Ishikawa (cell line): ENCODE data around the gene PRTN3.

Experiments
- CEBPB ChIP-seq: IDR thresholded peaks from 2 replicates; pipeline ENCODE4 v1.6.1; 2012
- CREB1 ChIP-seq: IDR thresholded peaks from 2 replicates; pipeline ENCODE4 v1.6.1; 2012; ENCODE audit warnings: low read depth
- EP300 ChIP-seq: IDR thresholded peaks from 2 replicates; pipeline ENCODE4 v1.6.1; 2012; ENCODE audit warnings: borderline replicate concordance
- RAD21 ChIP-seq: IDR thresholded peaks from 2 replicates; pipeline ENCODE4 v1.6.1; 2012; ENCODE audit warnings: low read depth
- TAF1 ChIP-seq: IDR thresholded peaks from 2 replicates; pipeline ENCODE4 v1.6.1; 2012; ENCODE audit warnings: low read depth, mild to moderate bottlenecking
- TCF12 ChIP-seq: IDR thresholded peaks from 2 replicates; pipeline ENCODE4 v1.6.1; 2012; ENCODE audit warnings: low read depth
- TEAD4 ChIP-seq: IDR thresholded peaks from 2 replicates; pipeline ENCODE4 v1.6.1; 2012
- YY1 ChIP-seq: IDR thresholded peaks from 2 replicates; pipeline ENCODE4 v1.6.1; 2012; ENCODE audit warnings: low read depth
- TF ChIP-seq, protein P1 (sequence below): IDR thresholded peaks from 2 replicates; pipeline ENCODE4 v1.6.1; 2012; ENCODE audit warnings: low read depth, mild to moderate bottlenecking
- TF ChIP-seq, protein P2 (sequence below): IDR thresholded peaks from 2 replicates; pipeline ENCODE4 v1.6.1; 2012

GRCh38 chr19:810077-810855 lies 30.5 kb upstream of the PRTN3 start:
- TF ChIP-seq CREB1 (no peak), TCF12 (no peak), TAF1 (no peak), RAD21 (no peak), CEBPB (no peak), EP300 (no peak), TEAD4 (no peak), YY1 (no peak)
- TF ChIP-seq, protein P1, sequence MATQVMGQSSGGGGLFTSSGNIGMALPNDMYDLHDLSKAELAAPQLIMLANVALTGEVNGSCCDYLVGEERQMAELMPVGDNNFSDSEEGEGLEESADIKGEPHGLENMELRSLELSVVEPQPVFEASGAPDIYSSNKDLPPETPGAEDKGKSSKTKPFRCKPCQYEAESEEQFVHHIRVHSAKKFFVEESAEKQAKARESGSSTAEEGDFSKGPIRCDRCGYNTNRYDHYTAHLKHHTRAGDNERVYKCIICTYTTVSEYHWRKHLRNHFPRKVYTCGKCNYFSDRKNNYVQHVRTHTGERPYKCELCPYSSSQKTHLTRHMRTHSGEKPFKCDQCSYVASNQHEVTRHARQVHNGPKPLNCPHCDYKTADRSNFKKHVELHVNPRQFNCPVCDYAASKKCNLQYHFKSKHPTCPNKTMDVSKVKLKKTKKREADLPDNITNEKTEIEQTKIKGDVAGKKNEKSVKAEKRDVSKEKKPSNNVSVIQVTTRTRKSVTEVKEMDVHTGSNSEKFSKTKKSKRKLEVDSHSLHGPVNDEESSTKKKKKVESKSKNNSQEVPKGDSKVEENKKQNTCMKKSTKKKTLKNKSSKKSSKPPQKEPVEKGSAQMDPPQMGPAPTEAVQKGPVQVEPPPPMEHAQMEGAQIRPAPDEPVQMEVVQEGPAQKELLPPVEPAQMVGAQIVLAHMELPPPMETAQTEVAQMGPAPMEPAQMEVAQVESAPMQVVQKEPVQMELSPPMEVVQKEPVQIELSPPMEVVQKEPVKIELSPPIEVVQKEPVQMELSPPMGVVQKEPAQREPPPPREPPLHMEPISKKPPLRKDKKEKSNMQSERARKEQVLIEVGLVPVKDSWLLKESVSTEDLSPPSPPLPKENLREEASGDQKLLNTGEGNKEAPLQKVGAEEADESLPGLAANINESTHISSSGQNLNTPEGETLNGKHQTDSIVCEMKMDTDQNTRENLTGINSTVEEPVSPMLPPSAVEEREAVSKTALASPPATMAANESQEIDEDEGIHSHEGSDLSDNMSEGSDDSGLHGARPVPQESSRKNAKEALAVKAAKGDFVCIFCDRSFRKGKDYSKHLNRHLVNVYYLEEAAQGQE: no peak
- TF ChIP-seq, protein P2, sequence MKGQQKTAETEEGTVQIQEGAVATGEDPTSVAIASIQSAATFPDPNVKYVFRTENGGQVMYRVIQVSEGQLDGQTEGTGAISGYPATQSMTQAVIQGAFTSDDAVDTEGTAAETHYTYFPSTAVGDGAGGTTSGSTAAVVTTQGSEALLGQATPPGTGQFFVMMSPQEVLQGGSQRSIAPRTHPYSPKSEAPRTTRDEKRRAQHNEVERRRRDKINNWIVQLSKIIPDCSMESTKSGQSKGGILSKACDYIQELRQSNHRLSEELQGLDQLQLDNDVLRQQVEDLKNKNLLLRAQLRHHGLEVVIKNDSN: no peak
